HCT116 (cell line): ENCODE data around the gene ZNF775. TPM values are rescaled to one million over a fixed set of nuclear protein-coding genes. Genes with fewer than 3 reads are reported as not detected.

Source experiments
- ATAC-seq: fragments of 200-7000 bp; cut with Tn5 transposase; 2 replicates; pipeline ENCODE4 v1.9.1; 2020; ENCODE audit warnings: mild to moderate bottlenecking, moderate library complexity
- BruUV-seq: library from RNA; stranded (reverse); fragments of 400-500 nt; replicated peaks from 2 replicates; lab custom pipeline; 2021; lab: Mats Ljungman, UMichigan
- CTCF ChIA-PET: fragments of 300-600 bp; sonication (Branson Sonifier 250); formaldehyde crosslinking; loops from one replicate; lab custom pipeline; 2021; ENCODE audit warnings: antibody characterized with exemption; lab: Charles Lee
- POLR2A ChIA-PET: fragments of 300-600, 350-600 bp; sonication (Branson Sonifier 250); formaldehyde crosslinking; loops from one replicate; lab custom pipeline; 2021; ENCODE audit warnings: antibody characterized with exemption; lab: Charles Lee
- RAD21 ChIA-PET, 2 experiments: fragments of 300-600 bp; sonication (Branson Sonifier 250); formaldehyde crosslinking; loops; one replicate each; lab custom pipeline; 2023; ENCODE audit warnings: low total read pairs in 2 of 2; ENCODE audit not compliant: uncharacterized antibody in 2 of 2, unreplicated experiment in 2 of 2, low non-redundant PET in 1 of 2; lab: Charles Lee
- DNase-seq: peaks from one replicate; pipeline ENCODE4 v3.0.0-alpha.2; 2010; ENCODE audit warnings: low read depth, low spot score
- H2AFZ ChIP-seq: fragments of 200-600 bp; shearing (Covaris generic), sonication (generic); 2 replicates; pipeline ENCODE4 v1.6.1; 2017; ENCODE audit warnings: low read depth, mixed run types, mixed read lengths, antibody characterized with exemption, low read length; ENCODE audit not compliant: poor library complexity, severe bottlenecking
- H3K27ac ChIP-seq: 2 replicates; pipeline ENCODE4 v1.5.1; 2012; ENCODE audit warnings: low read depth, low read length
- H3K27me3 ChIP-seq: fragments of 200-600 bp; sonication (generic); 2 replicates; pipeline ENCODE4 v1.6.1; 2016; ENCODE audit warnings: mixed run types, low read length, mixed read lengths; ENCODE audit not compliant: insufficient read depth
- H3K36me3 ChIP-seq, 2 experiments: fragments of 200-500 bp in 1 of 2; fragments of 200-600 bp in 1 of 2; sonication (Bioruptor generic) in 1 of 2; sonication (generic) in 1 of 2; 2 replicates each; pipeline versions ENCODE4 v1.5.1 to v1.6.1; 2014 to 2016; ENCODE audit warnings: low read length in 2 of 2, inconsistent platforms in 1 of 2, mixed read lengths in 1 of 2, mixed run types in 1 of 2; ENCODE audit not compliant: insufficient read depth in 2 of 2, control insufficient read depth in 1 of 2
- H3K4me1 ChIP-seq, 2 experiments: fragments of 200-600 bp in 1 of 2; sonication (generic) in 1 of 2; 2 replicates each; pipeline versions ENCODE4 v1.5.1 to v1.6.1; 2012 to 2017; ENCODE audit warnings: low read length in 2 of 2, inconsistent platforms in 1 of 2, mild to moderate bottlenecking in 1 of 2, mixed read lengths in 1 of 2, mixed run types in 1 of 2, moderate library complexity in 1 of 2; ENCODE audit not compliant: insufficient read depth in 2 of 2, control insufficient read depth in 1 of 2
- H3K4me2 ChIP-seq: fragments of 200-600 bp; sonication (generic); 2 replicates; pipeline ENCODE4 v1.6.1; 2017; ENCODE audit warnings: mixed run types, low read length, mixed read lengths
- H3K4me3 ChIP-seq, 2 experiments: fragments of 200-600 bp in 1 of 2; sonication (generic) in 1 of 2; replicated peaks in 1 of 2; 2 replicates each; pipeline ENCODE4 v1.5.1; 2011 to 2016; ENCODE audit warnings: low read length in 2 of 2, control low read depth in 1 of 2, low read depth in 1 of 2, mild to moderate bottlenecking in 1 of 2, mixed read lengths in 1 of 2, mixed run types in 1 of 2
- H3K79me2 ChIP-seq: fragments of 200-600 bp; sonication (generic); 2 replicates; pipeline ENCODE4 v1.6.1; 2017; ENCODE audit warnings: mild to moderate bottlenecking, mixed run types, low read length, moderate library complexity, mixed read lengths; ENCODE audit not compliant: insufficient read depth
- H3K9ac ChIP-seq: fragments of 200-600 bp; sonication (generic); 2 replicates; pipeline ENCODE4 v1.6.1; 2016; ENCODE audit warnings: low read length, mixed read lengths
- H3K9me2 ChIP-seq: fragments of 200-600 bp; sonication (generic), shearing (Covaris generic); 2 replicates; pipeline ENCODE4 v1.6.1; 2017; ENCODE audit warnings: mixed run types, mild to moderate bottlenecking, moderate library complexity; ENCODE audit not compliant: insufficient read depth
- H3K9me3 ChIP-seq, 2 experiments: fragments of 200-500 bp in 1 of 2; fragments of 200-600 bp in 1 of 2; sonication (Bioruptor generic) in 1 of 2; sonication (generic) in 1 of 2; 2 replicates each; pipeline ENCODE4 v1.6.1; 2014 to 2017; ENCODE audit warnings: low read length in 2 of 2, mixed read lengths in 2 of 2, inconsistent platforms in 1 of 2, low read depth in 1 of 2, mild to moderate bottlenecking in 1 of 2, mixed run types in 1 of 2, moderate library complexity in 1 of 2; ENCODE audit not compliant: control insufficient read depth in 1 of 2, insufficient read depth in 1 of 2
- H4K20me1 ChIP-seq: fragments of 200-600 bp; sonication (generic), shearing (Covaris generic); 2 replicates; pipeline ENCODE4 v1.6.1; 2017; ENCODE audit warnings: mixed run types, mild to moderate bottlenecking, moderate library complexity; ENCODE audit not compliant: insufficient read depth
- CEBPB ChIP-seq: IDR thresholded peaks from 2 replicates; pipeline ENCODE4 v1.6.1; 2012; ENCODE audit warnings: low read depth
- ELF1 ChIP-seq: IDR thresholded peaks from 2 replicates; pipeline ENCODE4 v1.6.1; 2012; ENCODE audit warnings: low read depth, borderline replicate concordance
- JUND ChIP-seq: IDR thresholded peaks from 2 replicates; pipeline ENCODE4 v1.6.1; 2012
- MAX ChIP-seq: IDR thresholded peaks from 2 replicates; pipeline ENCODE4 v1.6.1; 2012
- POLR2A ChIP-seq: IDR thresholded peaks from 2 replicates; pipeline ENCODE4 v1.7.0; 2011; ENCODE audit warnings: borderline replicate concordance; ENCODE audit not compliant: insufficient read depth, insufficient read length; ENCODE audit errors: extremely low read depth
- POLR2AphosphoS5 ChIP-seq: IDR thresholded peaks from 2 replicates; pipeline ENCODE4 v1.6.1; 2011; ENCODE audit warnings: mild to moderate bottlenecking, low read depth, low read length, moderate library complexity
- SRF ChIP-seq: IDR thresholded peaks from 2 replicates; pipeline ENCODE4 v1.6.1; 2012; ENCODE audit warnings: low read depth
- TCF7L2 ChIP-seq: IDR thresholded peaks from 2 replicates; pipeline ENCODE4 v1.7.0; 2011; ENCODE audit warnings: borderline replicate concordance, inconsistent platforms; ENCODE audit not compliant: insufficient read depth, insufficient read length; ENCODE audit errors: extremely low read depth
- ZFX ChIP-seq: fragments of 450-650 bp; IDR thresholded peaks from 2 replicates; pipeline ENCODE4 v1.6.1; 2017
- intact Hi-C: fragments of 100-400 bp; cut with micrococcal nuclease; formaldehyde crosslinking; loops from 2 replicates; pipeline ENCODE4 v1.10.0; 2022
- total RNA-seq: library from RNA; stranded (reverse); gene quantifications from one replicate; pipeline ENCODE4 v1.2.1, GENCODE V29; 2021; ENCODE audit not compliant: unreplicated experiment
- TF ChIP-seq, protein P1 (sequence below): IDR thresholded peaks from 2 replicates; pipeline ENCODE4 v1.6.1; 2012
- TF ChIP-seq, protein P2 (sequence below): IDR thresholded peaks from 2 replicates; pipeline ENCODE4 v1.6.1; 2012; ENCODE audit warnings: low read depth

The ZNF775 gene
- total RNA-seq, 1 experiment from 2014 or later = 4.5 TPM

DNA sequence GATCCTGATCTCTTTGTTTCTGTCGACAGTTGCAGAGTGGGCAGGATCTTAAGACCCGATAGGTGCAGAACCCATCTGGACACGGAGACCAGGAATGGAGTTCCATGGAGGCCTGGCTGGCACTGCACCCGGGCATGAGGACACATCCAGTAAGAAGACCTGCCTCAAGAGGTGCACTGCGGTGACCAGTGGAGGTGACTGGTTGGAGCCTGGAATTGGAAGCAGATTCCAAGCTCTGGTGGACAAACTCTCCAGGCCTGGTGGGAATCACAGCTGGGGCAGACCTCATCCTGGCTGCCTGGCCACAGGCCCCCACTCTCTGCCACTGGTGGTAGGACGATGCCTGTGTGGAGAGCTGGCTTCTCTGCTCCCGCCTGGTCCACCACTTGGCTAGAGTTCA is 31.0 kb downstream of the ZNF775 start:
- CTCF ChIA-PET = no interaction called here
- no peak for TF ChIP-seq POLR2AphosphoS5
- TF ChIP-seq MAX = no peak
- no peak for TF ChIP-seq ELF1
- TF ChIP-seq CEBPB = no peak
- TF ChIP-seq, protein P1, sequence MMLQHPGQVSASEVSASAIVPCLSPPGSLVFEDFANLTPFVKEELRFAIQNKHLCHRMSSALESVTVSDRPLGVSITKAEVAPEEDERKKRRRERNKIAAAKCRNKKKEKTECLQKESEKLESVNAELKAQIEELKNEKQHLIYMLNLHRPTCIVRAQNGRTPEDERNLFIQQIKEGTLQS = no peak
- TF ChIP-seq POLR2A = no peak
- TF ChIP-seq TCF7L2 = no peak
- TF ChIP-seq ZFX = no peak
- no peak for TF ChIP-seq SRF

DNA sequence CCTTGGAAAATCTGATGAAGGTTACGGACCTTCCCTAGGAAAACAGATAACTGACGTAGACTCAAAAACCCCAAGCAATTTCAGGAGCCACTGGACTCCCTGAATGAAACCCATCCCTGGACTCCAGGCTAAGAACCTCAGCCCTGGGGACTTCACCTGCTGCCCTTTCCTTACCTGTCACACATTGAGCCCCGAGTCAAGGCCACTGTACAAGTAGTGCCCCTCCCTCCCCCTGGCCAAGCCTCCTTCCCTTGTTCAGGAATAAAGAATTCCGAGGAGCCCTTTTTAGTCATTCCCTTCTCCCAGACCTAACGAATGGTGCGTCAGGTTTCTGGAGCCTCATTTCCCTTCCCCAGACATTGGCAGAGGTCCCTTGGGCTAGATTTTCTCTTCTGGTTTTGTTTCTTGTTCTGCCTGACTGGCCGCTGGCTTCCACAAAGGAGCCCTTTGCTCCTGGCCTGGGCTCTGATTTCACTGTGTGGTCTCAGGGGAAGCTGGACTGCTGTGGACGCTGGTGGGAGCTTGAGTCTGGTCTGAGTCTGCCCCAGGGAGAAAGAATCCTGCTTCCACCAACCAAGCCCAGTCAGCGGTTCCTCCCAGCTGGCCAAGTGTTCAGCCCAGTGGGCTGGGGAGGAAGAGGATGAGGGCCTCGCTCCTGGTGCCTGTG is 31.7 kb downstream of the ZNF775 start:
- no peak overlapping the region for H3K4me2 ChIP-seq
- H3K27me3 ChIP-seq = no peaks in the 10 kb centered on the region
- no TSS peak for BruUV-seq
- ATAC-seq (no peak), DNase-seq (no peak)
- no peak overlapping the region for H3K9ac ChIP-seq
- H3K79me2 ChIP-seq = no peaks in the 10 kb centered on the region
- no peaks in the 10 kb centered on the region for H4K20me1 ChIP-seq
- peaks cover 4 to 21% of the 10 kb centered on the region in 2 experiments; a peak in 2 of 4 replicates for H3K4me1 ChIP-seq
- RAD21 ChIA-PET = no interaction called here
- H3K9me2 ChIP-seq = no peaks in the 10 kb centered on the region
- POLR2A ChIA-PET = no interaction called here
- no peaks in the 10 kb centered on the region for H3K9me3 ChIP-seq
- no peaks in the 10 kb centered on the region for H3K36me3 ChIP-seq
- H3K4me3 ChIP-seq = no peak overlapping the region
- no peak overlapping the region for H3K27ac ChIP-seq
- intact Hi-C loops = no loop called here
- no peak overlapping the region for H2AFZ ChIP-seq
- no peak for TF ChIP-seq JUND
- TF ChIP-seq, protein P2, sequence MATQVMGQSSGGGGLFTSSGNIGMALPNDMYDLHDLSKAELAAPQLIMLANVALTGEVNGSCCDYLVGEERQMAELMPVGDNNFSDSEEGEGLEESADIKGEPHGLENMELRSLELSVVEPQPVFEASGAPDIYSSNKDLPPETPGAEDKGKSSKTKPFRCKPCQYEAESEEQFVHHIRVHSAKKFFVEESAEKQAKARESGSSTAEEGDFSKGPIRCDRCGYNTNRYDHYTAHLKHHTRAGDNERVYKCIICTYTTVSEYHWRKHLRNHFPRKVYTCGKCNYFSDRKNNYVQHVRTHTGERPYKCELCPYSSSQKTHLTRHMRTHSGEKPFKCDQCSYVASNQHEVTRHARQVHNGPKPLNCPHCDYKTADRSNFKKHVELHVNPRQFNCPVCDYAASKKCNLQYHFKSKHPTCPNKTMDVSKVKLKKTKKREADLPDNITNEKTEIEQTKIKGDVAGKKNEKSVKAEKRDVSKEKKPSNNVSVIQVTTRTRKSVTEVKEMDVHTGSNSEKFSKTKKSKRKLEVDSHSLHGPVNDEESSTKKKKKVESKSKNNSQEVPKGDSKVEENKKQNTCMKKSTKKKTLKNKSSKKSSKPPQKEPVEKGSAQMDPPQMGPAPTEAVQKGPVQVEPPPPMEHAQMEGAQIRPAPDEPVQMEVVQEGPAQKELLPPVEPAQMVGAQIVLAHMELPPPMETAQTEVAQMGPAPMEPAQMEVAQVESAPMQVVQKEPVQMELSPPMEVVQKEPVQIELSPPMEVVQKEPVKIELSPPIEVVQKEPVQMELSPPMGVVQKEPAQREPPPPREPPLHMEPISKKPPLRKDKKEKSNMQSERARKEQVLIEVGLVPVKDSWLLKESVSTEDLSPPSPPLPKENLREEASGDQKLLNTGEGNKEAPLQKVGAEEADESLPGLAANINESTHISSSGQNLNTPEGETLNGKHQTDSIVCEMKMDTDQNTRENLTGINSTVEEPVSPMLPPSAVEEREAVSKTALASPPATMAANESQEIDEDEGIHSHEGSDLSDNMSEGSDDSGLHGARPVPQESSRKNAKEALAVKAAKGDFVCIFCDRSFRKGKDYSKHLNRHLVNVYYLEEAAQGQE = no peak
- CTCF ChIA-PET = no interaction called here

More for the DNA sequence above, 31.0 kb downstream of the ZNF775 start:
- intact Hi-C loops = no loop called here
- Histone ChIP-seq H3K4me2 (no peak overlapping the region), H3K9me3 (no peaks in the 10 kb centered on the region), H3K79me2 (no peaks in the 10 kb centered on the region), H3K4me1 (peaks cover 4 to 26% of the 10 kb centered on the region in 2 experiments; a peak in 2 of 4 replicates), H3K36me3 (no peaks in the 10 kb centered on the region), H3K9me2 (no peaks in the 10 kb centered on the region), H3K27me3 (no peaks in the 10 kb centered on the region), H3K27ac (no peak overlapping the region), H3K4me3 (no peak overlapping the region), H3K9ac (no peak overlapping the region), H4K20me1 (no peaks in the 10 kb centered on the region), H2AFZ (no peak overlapping the region)
- BruUV-seq = no TSS peak
- DNase-seq = no peak
- ChIA-PET POLR2A (no interaction called here), RAD21 (no interaction called here)
- ATAC-seq = no peak
